DOHH2 (cell line): ENCODE results near the gene MAP6.

ENCODE experiments used
- H3F3A ChIP-seq: fragments of 200-600 bp; sonication (generic), shearing (Covaris generic); 2 replicates; pipeline ENCODE4 v1.6.0; 2016; ENCODE audit warnings: antibody characterized with exemption, mild to moderate bottlenecking; ENCODE audit not compliant: control insufficient read depth, insufficient read depth
- H3K27ac ChIP-seq: fragments of 200-600 bp; sonication (generic); 2 replicates; pipeline ENCODE4 v1.5.1; 2014; ENCODE audit warnings: low read depth, mild to moderate bottlenecking, low read length, moderate library complexity
- H3K27me3 ChIP-seq: fragments of 200-600 bp; sonication (generic); 2 replicates; pipeline ENCODE4 v1.6.1; 2014; ENCODE audit warnings: mild to moderate bottlenecking, low read length, mixed read lengths; ENCODE audit not compliant: control insufficient read depth
- H3K36me3 ChIP-seq: fragments of 200-600 bp; sonication (generic); 2 replicates; pipeline ENCODE4 v1.6.1; 2014; ENCODE audit warnings: mild to moderate bottlenecking, low read length, moderate library complexity, mixed read lengths; ENCODE audit not compliant: control insufficient read depth
- H3K4me1 ChIP-seq: fragments of 200-600 bp; sonication (generic); 2 replicates; pipeline ENCODE4 v1.6.1; 2014; ENCODE audit warnings: mild to moderate bottlenecking, low read length, mixed read lengths; ENCODE audit not compliant: control insufficient read depth
- H3K4me2 ChIP-seq: fragments of 200-600 bp; sonication (generic); 2 replicates; pipeline ENCODE4 v1.6.0; 2014; ENCODE audit warnings: mild to moderate bottlenecking, low read length, moderate library complexity
- H3K4me3 ChIP-seq: fragments of 200-600 bp; sonication (generic); 2 replicates; pipeline ENCODE4 v1.5.1; 2014; ENCODE audit warnings: mild to moderate bottlenecking, low read length, mixed read lengths
- H3K79me2 ChIP-seq: fragments of 200-600 bp; sonication (generic); 2 replicates; pipeline ENCODE4 v1.6.1; 2014; ENCODE audit warnings: mild to moderate bottlenecking, low read length, mixed read lengths; ENCODE audit not compliant: control insufficient read depth
- H3K9me2 ChIP-seq: fragments of 200-600 bp; sonication (generic); replicated peaks from 2 replicates; pipeline ENCODE4 v1.6.1; 2014; ENCODE audit warnings: mild to moderate bottlenecking, low read length, mixed read lengths; ENCODE audit not compliant: control insufficient read depth
- H3K9me3 ChIP-seq: fragments of 200-600 bp; sonication (generic); 2 replicates; pipeline ENCODE4 v1.6.1; 2014; ENCODE audit warnings: antibody characterized with exemption, low read length, mixed read lengths; ENCODE audit not compliant: control insufficient read depth, insufficient read depth
- H4K20me1 ChIP-seq: fragments of 200-600 bp; sonication (generic); 2 replicates; pipeline ENCODE4 v1.6.0; 2014; ENCODE audit warnings: low read depth, mild to moderate bottlenecking, antibody characterized with exemption, low read length, moderate library complexity; ENCODE audit not compliant: control insufficient read depth, insufficient read depth
- CTCF ChIP-seq: fragments of 200-600 bp; sonication (generic); IDR thresholded peaks from one replicate; pipeline ENCODE4 v1.5.1; 2014; ENCODE audit warnings: antibody characterized with exemption, mild to moderate bottlenecking, low read depth, low read length; ENCODE audit not compliant: poor library complexity, severe bottlenecking
- EZH2phosphoT487 ChIP-seq: fragments of 200-600 bp; sonication (generic); IDR thresholded peaks from 2 replicates; pipeline ENCODE4 v1.6.1; 2017; ENCODE audit warnings: borderline replicate concordance, mild to moderate bottlenecking, antibody characterized with exemption, low read length, moderate library complexity, mixed read lengths

MAP6 gene

GRCh38 chr11:75673977-75674582 lies 5.2 kb upstream of the MAP6 start:
- Histone ChIP-seq H3K36me3 (no peaks in the 10 kb centered on the region), H3K79me2 (no peaks in the 10 kb centered on the region), H3K27ac (no peak overlapping the region), H3K9me2 (no peaks in the 10 kb centered on the region), H3K4me1 (no peaks in the 10 kb centered on the region), H4K20me1 (no peaks in the 10 kb centered on the region), H3K4me3 (no peak overlapping the region), H3K27me3 (peaks cover 31% of the 10 kb centered on the region), H3K4me2 (no peak overlapping the region), H3K9me3 (no peaks in the 10 kb centered on the region; the same call in 1 of the 2 replicates), H3F3A (no peaks in the 10 kb centered on the region)
- TF ChIP-seq EZH2phosphoT487 (no peak), CTCF (no peak)

- H3K79me2 ChIP-seq, result no peaks in the 10 kb centered on the region
- no peak overlapping the region for H3K27ac ChIP-seq
- TF ChIP-seq EZH2phosphoT487 (no peak), CTCF (no peak)
- no peaks in the 10 kb centered on the region for H3F3A ChIP-seq
- H3K36me3 ChIP-seq, result no peaks in the 10 kb centered on the region
- peak overlapping the region; percentile 13; the same call in 1 of the 2 replicates for H3K4me2 ChIP-seq
- no peaks in the 10 kb centered on the region for H3K9me2 ChIP-seq
- H3K9me3 ChIP-seq, result no peaks in the 10 kb centered on the region
- H4K20me1 ChIP-seq, result no peaks in the 10 kb centered on the region
- H3K4me1 ChIP-seq, result peaks cover 3% of the 10 kb centered on the region; the same call in 1 of the 2 replicates
- H3K4me3 ChIP-seq, result no peak overlapping the region
- peaks cover 76% of the 10 kb centered on the region for H3K27me3 ChIP-seq
These were observed 897 bp downstream of the MAP6 start for GRCh38 chr11:75667831-75668450.

GRCh38 chr11:75667255-75667830 lies 1.5 kb downstream of the MAP6 start:
- H3K4me1 ChIP-seq, result peaks cover 3% of the 10 kb centered on the region; the same call in 1 of the 2 replicates
- no peaks in the 10 kb centered on the region for H3K9me3 ChIP-seq
- TF ChIP-seq CTCF, result no peak
- no peaks in the 10 kb centered on the region for H3K79me2 ChIP-seq
- peaks cover 80% of the 10 kb centered on the region for H3K27me3 ChIP-seq
- no peaks in the 10 kb centered on the region for H4K20me1 ChIP-seq
- no peaks in the 10 kb centered on the region for H3K36me3 ChIP-seq
- H3F3A ChIP-seq, result no peaks in the 10 kb centered on the region
- no peak overlapping the region for H3K4me3 ChIP-seq
- no peak overlapping the region for H3K4me2 ChIP-seq
- H3K9me2 ChIP-seq, result no peaks in the 10 kb centered on the region
- H3K27ac ChIP-seq, result no peak overlapping the region
